CD4-positive, CD25-positive, alpha-beta regulatory T cell (primary cell): ENCODE data around the gene PALLD. TPM values are rescaled to one million over a fixed set of nuclear protein-coding genes. Genes with fewer than 3 reads are reported as not detected.
A peak's percentile ranks its signal among the peaks of the same experiment; 100 is the strongest.

Experiments
- ATAC-seq, 2 donors: fragments of 150-1000 bp; cut with Tn5 transposase; one replicate each; pipeline ENCODE4 v1.10.0; 2021; ENCODE audit warnings: low read depth in 2 of 2, moderate number of reproducible peaks in 2 of 2, moderate library complexity in 1 of 2
- DNase-seq, 3 donors: peaks; one replicate each; pipeline versions ENCODE4 v3.0.0 to v3.0.0-alpha.2; 2012 to 2022; ENCODE audit warnings: mixed read lengths in 1 of 3
- H3K27ac ChIP-seq: one replicate; pipeline ENCODE4 v1.7.0; 2013; ENCODE audit warnings: mild to moderate bottlenecking, low read length; ENCODE audit not compliant: insufficient read depth, poor library complexity, severe bottlenecking
- H3K27me3 ChIP-seq: one replicate; pipeline ENCODE4 v1.7.0; 2013; ENCODE audit warnings: low read length; ENCODE audit not compliant: control insufficient read depth, insufficient read depth
- H3K36me3 ChIP-seq: one replicate; pipeline ENCODE4 v1.7.0; 2013; ENCODE audit warnings: mild to moderate bottlenecking, low read length, moderate library complexity; ENCODE audit not compliant: control insufficient read depth, insufficient read depth
- H3K4me1 ChIP-seq: 2 replicates; pipeline ENCODE4 v1.7.0; 2013; ENCODE audit warnings: mild to moderate bottlenecking, low read length; ENCODE audit not compliant: insufficient read depth, control insufficient read depth, poor library complexity, severe bottlenecking
- H3K4me3 ChIP-seq: one replicate; pipeline ENCODE4 v1.7.0; 2013; ENCODE audit warnings: low read depth, mild to moderate bottlenecking, low read length, moderate library complexity
- H3K9me3 ChIP-seq, 2 experiments: 1 replicate in 1 of 2; 2 replicates in 1 of 2; pipeline ENCODE4 v1.7.0; 2013; ENCODE audit warnings: low read length in 2 of 2, mild to moderate bottlenecking in 1 of 2, moderate library complexity in 1 of 2; ENCODE audit not compliant: control insufficient read depth in 2 of 2
- H3K27ac Mint-ChIP-seq, 3 donors: one replicate each; pipeline ENCODE4 v1.8.0; 2020 to 2022; ENCODE audit warnings: mild to moderate bottlenecking in 3 of 3, mixed read lengths in 3 of 3, moderate library complexity in 2 of 3
- H3K27me3 Mint-ChIP-seq: one replicate; pipeline ENCODE4 v1.8.0; 2022; ENCODE audit warnings: mild to moderate bottlenecking, mixed read lengths
- H3K36me3 Mint-ChIP-seq: one replicate; pipeline ENCODE4 v1.8.0; 2020; ENCODE audit warnings: mixed read lengths
- H3K4me1 Mint-ChIP-seq, 4 donors: one replicate each; pipeline ENCODE4 v1.8.0; 2020 to 2022; ENCODE audit warnings: mixed read lengths in 4 of 4, mild to moderate bottlenecking in 1 of 4
- H3K4me3 Mint-ChIP-seq, 4 donors: one replicate each; pipeline ENCODE4 v1.8.0; 2020 to 2022; ENCODE audit warnings: mild to moderate bottlenecking in 4 of 4, mixed read lengths in 4 of 4, moderate library complexity in 3 of 4
- H3K9me3 Mint-ChIP-seq, 7 donors: one replicate each; pipeline ENCODE4 v1.8.0; 2020 to 2022; ENCODE audit warnings: mixed read lengths in 7 of 7, mild to moderate bottlenecking in 3 of 7, moderate library complexity in 2 of 7
- polyA plus RNA-seq, 4 donors: library from polyadenylated mRNA; unstranded; fragments of 300-500 nt; fragmentation: Illumina TruSeq; gene quantifications; one replicate each; pipeline ENCODE4 v1.2.3, GENCODE V29; 2021
- total RNA-seq: library from RNA; stranded (reverse); gene quantifications from one replicate; pipeline ENCODE4 v1.2.3, GENCODE V29; 2022

Gene PALLD
- total and polyA plus RNA-seq, 5 donors from 2014 or later = 0.37 to 1.9 (median 0.76) TPM; not detected in 1

- no peak for DNase-seq
- H3K9me3 ChIP-seq = no peaks in the 10 kb centered on the region
- ATAC-seq = no peak
- Mint-ChIP-seq H3K27ac (no peak overlapping the region), H3K4me1 (no peaks in the 10 kb centered on the region), H3K27me3 (peaks cover 5% of the 10 kb centered on the region), H3K4me3 (no peak overlapping the region), H3K36me3 (no peaks in the 10 kb centered on the region), H3K9me3 (peaks cover 0 to 19% (median 3%) of the 10 kb centered on the region in 7 donors)
- no peaks in the 10 kb centered on the region for H3K27me3 ChIP-seq
- H3K4me1 ChIP-seq = no peaks in the 10 kb centered on the region
- H3K4me3 ChIP-seq = no peak overlapping the region
- H3K36me3 ChIP-seq = no peaks in the 10 kb centered on the region
- no peak overlapping the region for H3K27ac ChIP-seq
These were observed 280.6 kb downstream of the PALLD start for GRCh38 chr4:168777277-168777965.

DNA sequence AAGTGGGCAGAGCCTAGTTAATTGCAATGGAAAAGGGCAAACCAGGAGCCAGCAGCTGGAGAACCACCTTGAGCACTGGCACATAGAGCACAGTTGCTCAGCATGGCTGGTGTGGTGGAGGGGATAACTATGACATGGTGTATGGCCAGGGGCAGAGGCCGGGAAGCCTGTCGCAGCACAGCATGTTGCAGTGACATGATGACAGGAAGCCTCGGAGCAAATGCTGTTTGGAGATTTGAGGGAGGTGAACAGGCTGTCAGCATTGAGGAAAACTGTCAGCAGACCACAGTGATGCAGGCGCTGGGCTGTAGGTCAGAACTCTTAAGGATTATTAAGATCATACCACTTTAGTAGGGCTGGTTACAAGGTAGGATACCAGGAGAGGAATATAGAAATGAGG is 284.5 kb downstream of the PALLD start:
- Histone ChIP-seq H3K27ac (no peak overlapping the region), H3K27me3 (no peaks in the 10 kb centered on the region), H3K4me3 (no peak overlapping the region), H3K36me3 (no peaks in the 10 kb centered on the region), H3K9me3 (no peaks in the 10 kb centered on the region), H3K4me1 (no peaks in the 10 kb centered on the region)
- ATAC-seq (no peak), DNase-seq (no peak)
- H3K27me3 Mint-ChIP-seq = peaks cover 8% of the 10 kb centered on the region
- H3K36me3 Mint-ChIP-seq = no peaks in the 10 kb centered on the region
- peaks cover 0 to 10% (median 0%) of the 10 kb centered on the region in 7 donors for H3K9me3 Mint-ChIP-seq
- H3K27ac Mint-ChIP-seq = peak overlapping the region in 1 of 3 donors; percentile 2
- H3K4me1 Mint-ChIP-seq = no peaks in the 10 kb centered on the region
- no peak overlapping the region for H3K4me3 Mint-ChIP-seq

GRCh38 chr4:168781926-168782325 is 285.1 kb downstream of the PALLD start:
- DNase-seq (no peak), ATAC-seq (no peak)
- no peak overlapping the region for H3K4me3 ChIP-seq
- H3K36me3 Mint-ChIP-seq = no peaks in the 10 kb centered on the region
- H3K27ac Mint-ChIP-seq = no peak overlapping the region
- peaks cover 0 to 4% (median 0%) of the 10 kb centered on the region in 7 donors for H3K9me3 Mint-ChIP-seq
- H3K9me3 ChIP-seq = no peaks in the 10 kb centered on the region
- no peak overlapping the region for H3K27ac ChIP-seq
- peaks cover 10% of the 10 kb centered on the region for H3K27me3 Mint-ChIP-seq
- H3K4me1 Mint-ChIP-seq = no peaks in the 10 kb centered on the region
- no peak overlapping the region for H3K4me3 Mint-ChIP-seq
- no peaks in the 10 kb centered on the region for H3K36me3 ChIP-seq
- H3K27me3 ChIP-seq = no peaks in the 10 kb centered on the region
- H3K4me1 ChIP-seq = no peaks in the 10 kb centered on the region

GRCh38 chr4:168782439-168782838 is 285.6 kb downstream of the PALLD start:
- Histone ChIP-seq H3K9me3 (no peaks in the 10 kb centered on the region), H3K27me3 (no peaks in the 10 kb centered on the region), H3K4me3 (no peak overlapping the region), H3K4me1 (no peaks in the 10 kb centered on the region), H3K27ac (no peak overlapping the region), H3K36me3 (no peaks in the 10 kb centered on the region)
- no peaks in the 10 kb centered on the region for H3K4me1 Mint-ChIP-seq
- ATAC-seq = no peak
- H3K27ac Mint-ChIP-seq = no peak overlapping the region
- no peak overlapping the region for H3K4me3 Mint-ChIP-seq
- no peaks in the 10 kb centered on the region for H3K9me3 Mint-ChIP-seq
- peaks cover 10% of the 10 kb centered on the region for H3K27me3 Mint-ChIP-seq
- H3K36me3 Mint-ChIP-seq = no peaks in the 10 kb centered on the region
- DNase-seq = no peak

DNA sequence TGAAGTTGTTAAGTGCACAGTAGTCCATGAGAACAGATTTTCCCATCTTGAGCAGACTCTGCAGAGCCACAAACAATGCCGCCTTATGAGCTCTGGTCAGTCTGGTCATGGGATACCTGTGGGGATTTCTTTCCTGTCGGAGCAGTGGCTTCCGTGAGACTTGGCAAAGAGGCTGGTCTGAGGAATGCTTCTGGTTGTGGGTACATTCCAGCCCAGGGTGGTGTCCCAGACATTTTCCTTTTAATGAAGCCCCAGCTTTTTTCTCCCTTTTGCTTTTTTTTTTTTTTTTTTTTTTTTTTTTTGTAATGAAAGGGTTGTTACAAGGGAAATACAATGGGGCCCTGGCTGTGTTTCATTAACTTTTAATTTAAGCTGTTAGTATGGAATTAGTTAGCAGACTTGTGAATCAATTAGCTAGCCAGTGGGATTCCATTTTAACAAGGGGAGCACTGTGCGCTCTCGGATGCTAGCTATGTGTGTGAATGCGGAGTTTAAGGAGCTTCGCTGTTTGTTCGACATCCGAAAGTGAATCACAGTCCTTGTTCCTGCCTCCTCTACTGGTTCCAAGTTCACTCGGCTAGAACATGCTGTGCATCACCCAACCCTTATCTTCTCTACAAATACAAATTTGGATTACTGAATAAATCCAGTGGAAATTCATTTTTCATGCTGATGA is 288.1 kb downstream of the PALLD start:
- H3K36me3 Mint-ChIP-seq = no peaks in the 10 kb centered on the region
- H3K27ac Mint-ChIP-seq = no peak overlapping the region
- Histone ChIP-seq H3K27ac (no peak overlapping the region), H3K9me3 (no peaks in the 10 kb centered on the region), H3K4me1 (no peaks in the 10 kb centered on the region), H3K27me3 (no peaks in the 10 kb centered on the region), H3K4me3 (no peak overlapping the region), H3K36me3 (no peaks in the 10 kb centered on the region)
- ATAC-seq (no peak), DNase-seq (no peak)
- no peak overlapping the region for H3K4me3 Mint-ChIP-seq
- H3K9me3 Mint-ChIP-seq = no peaks in the 10 kb centered on the region
- H3K27me3 Mint-ChIP-seq = peaks cover 10% of the 10 kb centered on the region
- H3K4me1 Mint-ChIP-seq = no peaks in the 10 kb centered on the region

GRCh38 chr4:168787334-168787733 is 290.5 kb downstream of the PALLD start:
- Mint-ChIP-seq H3K4me1 (peaks cover 0 to 4% (median 0%) of the 10 kb centered on the region in 4 donors), H3K27me3 (peaks cover 14% of the 10 kb centered on the region), H3K9me3 (no peaks in the 10 kb centered on the region), H3K4me3 (no peak overlapping the region), H3K27ac (no peak overlapping the region), H3K36me3 (no peaks in the 10 kb centered on the region)
- Histone ChIP-seq H3K27me3 (no peaks in the 10 kb centered on the region), H3K9me3 (no peaks in the 10 kb centered on the region), H3K4me3 (no peak overlapping the region), H3K27ac (no peak overlapping the region), H3K4me1 (no peaks in the 10 kb centered on the region), H3K36me3 (no peaks in the 10 kb centered on the region)
- ATAC-seq (no peak), DNase-seq (no peak)

DNA sequence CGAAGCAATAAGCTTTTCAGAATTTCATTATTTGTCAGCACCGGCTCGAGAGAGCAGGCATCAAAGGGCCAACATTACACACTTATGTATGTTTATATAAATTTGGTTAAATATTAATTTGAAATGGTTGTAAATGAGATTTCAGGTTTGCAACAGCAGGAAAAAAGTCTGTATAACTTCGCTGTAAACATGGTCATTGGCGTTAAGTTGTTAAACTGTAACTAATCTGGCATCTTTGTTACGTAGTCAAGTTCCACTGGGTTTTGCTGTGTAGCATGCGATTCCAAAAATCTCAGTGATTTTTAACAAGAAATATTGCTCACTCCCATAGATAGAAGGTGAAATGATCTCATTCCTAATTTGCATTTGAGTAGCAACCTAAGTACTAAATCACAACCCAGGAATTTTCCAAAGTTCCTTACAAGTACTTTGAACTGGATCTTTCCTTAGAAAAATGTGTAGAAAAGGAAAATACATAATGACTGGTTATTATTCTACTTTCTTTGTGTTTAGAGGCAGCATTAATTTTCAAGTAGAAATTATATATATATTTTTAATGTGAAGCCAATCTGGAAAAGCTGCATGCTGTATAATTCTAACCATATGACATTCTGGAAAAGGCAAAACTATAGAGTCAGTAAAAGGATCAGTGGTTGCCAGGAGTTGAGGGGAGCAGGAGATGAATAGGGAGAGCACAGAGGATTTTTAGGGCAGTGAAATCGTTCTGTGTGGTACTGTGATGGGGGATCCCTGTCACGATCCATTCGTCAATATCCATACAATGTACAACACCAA is 291.1 kb downstream of the PALLD start:
- H3K4me3 Mint-ChIP-seq = no peak overlapping the region
- Histone ChIP-seq H3K9me3 (no peaks in the 10 kb centered on the region), H3K27me3 (no peaks in the 10 kb centered on the region), H3K36me3 (no peaks in the 10 kb centered on the region), H3K4me3 (no peak overlapping the region), H3K27ac (no peak overlapping the region), H3K4me1 (no peaks in the 10 kb centered on the region)
- DNase-seq (no peak), ATAC-seq (no peak)
- H3K9me3 Mint-ChIP-seq = no peaks in the 10 kb centered on the region
- H3K36me3 Mint-ChIP-seq = no peaks in the 10 kb centered on the region
- H3K27me3 Mint-ChIP-seq = peaks cover 15% of the 10 kb centered on the region
- H3K4me1 Mint-ChIP-seq = peaks cover 0 to 4% (median 0%) of the 10 kb centered on the region in 4 donors
- H3K27ac Mint-ChIP-seq = no peak overlapping the region
